H1 (cell line): ENCODE data around the gene GJC2. TPM values are rescaled to one million over a fixed set of nuclear protein-coding genes. Genes with fewer than 3 reads are reported as not detected.

Experiments used
- CTCF ChIA-PET: fragments of 300-600 bp; sonication (Branson Sonifier 250); formaldehyde crosslinking; loops from one replicate; lab custom pipeline; 2021; ENCODE audit not compliant: partially characterized antibody; lab: Charles Lee
- POLR2A ChIA-PET: fragments of 300-600 bp; sonication (Branson Sonifier 250); formaldehyde crosslinking; loops from one replicate; lab custom pipeline; 2021; ENCODE audit warnings: inconsistent platforms; ENCODE audit not compliant: partially characterized antibody; lab: Charles Lee
- DNase-seq, 2 experiments: peaks; one replicate each; pipeline versions ENCODE4 v3.0.0 to v3.0.0-alpha.2; 2010 to 2022; ENCODE audit warnings: low spot score in 2 of 2, low read depth in 1 of 2, mixed read lengths in 1 of 2
- FAIRE-seq: peaks from 2 replicates; lab custom pipeline; 2011; peaks lifted over from hg19 to GRCh38; lab: Jason Lieb, UNC
- H2AFZ ChIP-seq: 2 replicates; pipeline ENCODE4 v1.8.1; 2012; ENCODE audit warnings: low read length, inconsistent platforms
- H2AK5ac ChIP-seq: 2 replicates; pipeline ENCODE4 v1.6.1; 2013; ENCODE audit warnings: low read depth, low read length
- H2BK120ac ChIP-seq: replicated peaks from 2 replicates; pipeline ENCODE3; 2013; ENCODE audit warnings: low read depth, low read length, inconsistent platforms
- H2BK12ac ChIP-seq: 2 replicates; pipeline ENCODE4 v1.6.1; 2013; ENCODE audit warnings: low read depth, low read length
- H2BK15ac ChIP-seq: 2 replicates; pipeline ENCODE4 v1.6.1; 2013; ENCODE audit warnings: low read length
- H2BK20ac ChIP-seq: 2 replicates; pipeline ENCODE4 v1.6.1; 2013; ENCODE audit warnings: low read length
- H2BK5ac ChIP-seq: 2 replicates; pipeline ENCODE4 v1.6.1; 2013; ENCODE audit warnings: low read depth, low read length
- H3K14ac ChIP-seq: 2 replicates; pipeline ENCODE4 v1.6.1; 2013; ENCODE audit warnings: inconsistent platforms; ENCODE audit not compliant: insufficient read length
- H3K18ac ChIP-seq: 2 replicates; pipeline ENCODE4 v1.6.1; 2013; ENCODE audit warnings: low read length; ENCODE audit errors: extremely low read depth
- H3K23ac ChIP-seq: 2 replicates; pipeline ENCODE4 v1.6.1; 2013; ENCODE audit warnings: inconsistent platforms; ENCODE audit not compliant: insufficient read length
- H3K23me2 ChIP-seq: 2 replicates; pipeline ENCODE4 v1.6.1; 2013; ENCODE audit warnings: low read depth, low read length
- H3K27ac ChIP-seq: 2 replicates; pipeline ENCODE4 v1.6.1; 2011; ENCODE audit warnings: low read depth, low read length, inconsistent platforms
- H3K27me3 ChIP-seq, 4 experiments: replicated peaks in 1 of 4; 1 replicate in 1 of 4; 2 replicates in 3 of 4; pipeline versions ENCODE4 v1.6.1 to v1.8.1; 2011 to 2013; ENCODE audit warnings: low read length in 3 of 4, mild to moderate bottlenecking in 3 of 4, inconsistent platforms in 2 of 4, mixed read lengths in 2 of 4, moderate library complexity in 1 of 4; ENCODE audit not compliant: control insufficient read depth in 3 of 4, insufficient read depth in 3 of 4; ENCODE audit errors: extremely low read depth in 1 of 4
- H3K36me3 ChIP-seq, 4 experiments: 2 replicates each; pipeline versions ENCODE4 v1.6.1 to v1.8.1; 2011 to 2013; ENCODE audit warnings: mild to moderate bottlenecking in 4 of 4, low read length in 3 of 4, moderate library complexity in 2 of 4, control low read depth in 1 of 4, inconsistent platforms in 1 of 4; ENCODE audit not compliant: insufficient read depth in 4 of 4, control insufficient read depth in 2 of 4
- H3K4ac ChIP-seq: replicated peaks from 2 replicates; pipeline ENCODE3; 2013; ENCODE audit warnings: low read length, low read depth, mixed read lengths, inconsistent platforms; ENCODE audit not compliant: insufficient read length
- H3K4me1 ChIP-seq, 4 experiments: replicated peaks in 1 of 4; 1 replicate in 1 of 4; 2 replicates in 3 of 4; pipeline versions ENCODE4 v1.6.1 to v1.8.1; 2011 to 2013; ENCODE audit warnings: low read length in 3 of 4, inconsistent platforms in 2 of 4, mixed read lengths in 1 of 4; ENCODE audit not compliant: insufficient read depth in 4 of 4, control insufficient read depth in 3 of 4
- H3K4me2 ChIP-seq, 2 experiments: 2 replicates each; pipeline versions ENCODE4 v1.6.1 to v1.8.1; 2011 to 2013; ENCODE audit warnings: low read depth in 2 of 2, low read length in 2 of 2, control low read depth in 1 of 2, inconsistent platforms in 1 of 2, mild to moderate bottlenecking in 1 of 2; ENCODE audit not compliant: insufficient read depth in 1 of 2
- H3K4me3 ChIP-seq, 4 experiments: fragments of 200-600, 300-600 bp in 1 of 4; sonication (generic), shearing (Covaris generic), sonication (Bioruptor Twin) in 1 of 4; 2 replicates each; pipeline versions ENCODE4 v1.5.1 to v1.8.1; 2011 to 2016; ENCODE audit warnings: low read length in 4 of 4, low read depth in 3 of 4, control low read depth in 2 of 4, inconsistent platforms in 2 of 4, mild to moderate bottlenecking in 2 of 4, mixed read lengths in 1 of 4, moderate library complexity in 1 of 4; ENCODE audit not compliant: insufficient read depth in 2 of 4; ENCODE audit errors: extremely low read depth in 1 of 4
- H3K56ac ChIP-seq: replicated peaks from 2 replicates; pipeline ENCODE3; 2013; ENCODE audit warnings: low read depth, mild to moderate bottlenecking, mixed read lengths, low read length, inconsistent platforms; ENCODE audit not compliant: insufficient read length
- H3K79me1 ChIP-seq: 2 replicates; pipeline ENCODE4 v1.6.1; 2013; ENCODE audit warnings: low read depth, low read length, control low read depth
- H3K79me2 ChIP-seq, 2 experiments: 2 replicates each; pipeline versions ENCODE4 v1.6.1 to v1.8.1; 2012 to 2013; ENCODE audit warnings: low read length in 2 of 2, mild to moderate bottlenecking in 2 of 2, inconsistent platforms in 1 of 2; ENCODE audit not compliant: insufficient read depth in 2 of 2, control insufficient read depth in 1 of 2
- H3K9ac ChIP-seq, 4 experiments: replicated peaks in 1 of 4; 1 replicate in 1 of 4; 2 replicates in 3 of 4; pipeline versions ENCODE4 v1.6.1 to v1.8.1; 2011 to 2013; ENCODE audit warnings: low read depth in 3 of 4, low read length in 3 of 4, control low read depth in 2 of 4, mild to moderate bottlenecking in 2 of 4, moderate library complexity in 2 of 4, inconsistent platforms in 1 of 4; ENCODE audit errors: extremely low read depth in 1 of 4
- H3K9me3 ChIP-seq, 2 experiments: 2 replicates each; pipeline versions ENCODE4 v1.6.1 to v1.8.1; 2012 to 2013; ENCODE audit warnings: mild to moderate bottlenecking in 2 of 2, moderate library complexity in 2 of 2, control low read depth in 1 of 2, inconsistent platforms in 1 of 2, low read depth in 1 of 2, low read length in 1 of 2, mixed read lengths in 1 of 2; ENCODE audit not compliant: insufficient read depth in 2 of 2
- H4K20me1 ChIP-seq, 2 experiments: replicated peaks in 1 of 2; 2 replicates each; pipeline versions ENCODE3 to v1.8.1; 2011 to 2013; ENCODE audit warnings: inconsistent platforms in 2 of 2, low read length in 2 of 2, mild to moderate bottlenecking in 1 of 2; ENCODE audit not compliant: insufficient read depth in 2 of 2, control insufficient read depth in 1 of 2
- H4K5ac ChIP-seq: 2 replicates; pipeline ENCODE4 v1.6.1; 2013; ENCODE audit warnings: low read length, low read depth, mixed read lengths, inconsistent platforms; ENCODE audit not compliant: insufficient read length
- H4K8ac ChIP-seq: 2 replicates; pipeline ENCODE4 v1.8.0; 2013; ENCODE audit warnings: mild to moderate bottlenecking, moderate library complexity, low read length, inconsistent platforms; ENCODE audit not compliant: insufficient read depth; ENCODE audit errors: extremely low read depth
- H4K91ac ChIP-seq: replicated peaks from 2 replicates; pipeline ENCODE3; 2013; ENCODE audit warnings: low read length, mixed read lengths, inconsistent platforms; ENCODE audit not compliant: insufficient read length
- EZH2 ChIP-seq: fragments of 200-600 bp; sonication (generic); IDR thresholded peaks from 2 replicates; pipeline ENCODE4 v1.7.1; 2012; ENCODE audit warnings: low read depth, mild to moderate bottlenecking, moderate library complexity, low read length, inconsistent platforms; ENCODE audit not compliant: severe bottlenecking
- JUND ChIP-seq: IDR thresholded peaks from 2 replicates; pipeline ENCODE4 v1.6.1; 2011; ENCODE audit warnings: mild to moderate bottlenecking, improper control_type of control experiment, low read length
- WGBS, 2 experiments: shearing (Covaris generic) in 1 of 2; methylation state at CpG; one replicate each; pipeline versions ENCODE4 v1.1.6 to v1.1.7; 2013 to 2015; ENCODE audit warnings: low lambda C conversion rate in 2 of 2, mixed read lengths in 2 of 2, inconsistent platforms in 1 of 2, low coverage in 1 of 2, missing lambda C conversion rate in 1 of 2; ENCODE audit not compliant: insufficient replicate concordance in 2 of 2, insufficient coverage in 1 of 2, insufficient read length in 1 of 2; ENCODE audit errors: extremely low coverage in 1 of 2, missing lambda C conversion rate in 1 of 2; 5-methylcytosine and 5-hydroxymethylcytosine counted together
- polyA plus RNA-seq, 7 experiments: library from polyadenylated mRNA; depleted of rRNA in 3 of 7; stranded (reverse) in 5 of 7; unstranded in 2 of 7; fragments of >200 nt in 5 of 7; fragments of 200-250 nt in 2 of 7; gene quantifications; 1 replicate in 5 of 7; 2 replicates in 1 of 7; 4 replicates in 1 of 7; pipeline versions ENCODE4 v1.2.1 to v1.2.3, GENCODE V29; 2011 to 2013; ENCODE audit warnings: missing spikeins in 2 of 7, mixed read lengths in 2 of 7
- total RNA-seq: library from RNA; stranded (reverse); fragmentation: NEBNext Ultra II Directional; extraction: Animal tissue kit (Norgen Biotek cat#: 25700); gene quantifications from 2 replicates; pipeline ENCODE4 v1.2.1, GENCODE V29; 2021

The GJC2 gene
- total and polyA plus RNA-seq, 2 of the 8 experiments (the other 6 are each of a cell fraction or from before 2014, with no cell fraction given) = 0.17 to 0.54 TPM

DNA sequence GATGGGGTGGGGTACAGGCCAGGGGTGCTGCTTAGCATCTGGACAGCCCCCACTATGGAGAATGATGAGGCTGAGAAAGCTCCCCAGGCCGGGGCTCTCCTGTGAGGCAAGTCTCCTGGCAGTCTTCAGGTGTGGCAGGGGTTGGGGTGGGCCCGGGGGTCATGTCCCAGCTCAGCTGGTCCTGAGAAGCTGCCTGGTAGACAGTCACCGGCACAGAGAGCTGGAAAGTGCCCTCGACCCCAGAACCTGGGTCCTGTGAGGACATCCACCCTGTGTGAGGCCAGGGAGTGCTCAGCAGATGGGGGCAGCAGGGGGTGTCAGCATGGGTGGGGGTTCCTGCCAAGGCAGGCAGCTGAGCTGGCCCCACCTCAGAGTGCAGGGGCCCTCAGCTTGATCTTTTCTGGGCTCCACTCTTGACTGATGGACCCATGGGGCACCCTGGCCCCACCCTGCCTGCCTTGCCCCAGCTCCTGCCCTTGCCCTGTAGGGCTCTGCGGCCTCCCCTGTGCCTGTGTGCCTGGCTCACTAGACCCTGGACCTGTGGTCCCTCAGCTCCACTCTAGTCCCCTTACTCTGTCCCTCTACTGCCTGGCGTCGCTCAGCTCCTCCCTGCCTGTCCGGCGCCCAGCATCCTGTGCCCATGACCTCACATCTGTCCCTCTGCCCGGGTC is 21.6 kb downstream of the GJC2 start:
- no peak overlapping the region for H3K14ac ChIP-seq
- WGBS, 2 experiments = 81% methylated on average over 9 of the region's 10 CpGs; no CpG with 5 or more reads in 1 of the 2 experiments
- FAIRE-seq = no peak
- no peak overlapping the region for H2BK12ac ChIP-seq
- H2AFZ ChIP-seq = no peak overlapping the region
- no peak overlapping the region for H4K5ac ChIP-seq
- no peak overlapping the region for H4K8ac ChIP-seq
- no peak overlapping the region for H2BK5ac ChIP-seq
- no peak overlapping the region for H3K27ac ChIP-seq
- H3K4me1 ChIP-seq = peaks cover 0 to 7% (median 6%) of the 10 kb centered on the region in 4 experiments; a peak in 5 of 7 replicates
- no peak overlapping the region; a peak in 1 of 7 replicates for H3K9ac ChIP-seq
- no peaks in the 10 kb centered on the region for H3K27me3 ChIP-seq
- H3K9me3 ChIP-seq = no peaks in the 10 kb centered on the region
- H2AK5ac ChIP-seq = no peak overlapping the region
- H4K20me1 ChIP-seq = peaks cover 8 to 23% of the 10 kb centered on the region in 2 experiments
- H2BK20ac ChIP-seq = no peak overlapping the region
- DNase-seq = no peak
- no peak overlapping the region for H2BK120ac ChIP-seq
- no peak overlapping the region for H3K4ac ChIP-seq
- peaks cover 0 to 27% of the 10 kb centered on the region in 2 experiments; a peak in 2 of 4 replicates for H3K79me2 ChIP-seq
- no peak overlapping the region for H3K4me3 ChIP-seq
- H3K23me2 ChIP-seq = peaks cover 3% of the 10 kb centered on the region; the same call in 1 of the 2 replicates
- no peak overlapping the region for H2BK15ac ChIP-seq
- H3K79me1 ChIP-seq = peaks cover 12% of the 10 kb centered on the region
- POLR2A ChIA-PET = interaction anchor here (0.5 kb wide), 1 partner anchor 50 kb away, joined by 3 read pairs; no protein-coding TSS in a partner anchor
- TF ChIP-seq EZH2 = no peak
- no peak for TF ChIP-seq JUND
- no peak overlapping the region for H3K23ac ChIP-seq
- no peak overlapping the region for H3K4me2 ChIP-seq
- H3K56ac ChIP-seq = no peak overlapping the region
- CTCF ChIA-PET = interaction anchor here (0.6 to 2.2 kb wide), 10 partner anchors 9 to 172 kb away, joined by 3 to 5 read pairs (median 4); no protein-coding TSS in a partner anchor
- H3K36me3 ChIP-seq = no peaks in the 10 kb centered on the region; a peak in 1 of 8 replicates
- no peak overlapping the region for H3K18ac ChIP-seq
- H4K91ac ChIP-seq = no peak overlapping the region
